Endothelial cell of umbilical vein (primary cell): ENCODE results near the gene TYRP1.

ENCODE experiments used
- FOS ChIP-seq: IDR thresholded peaks from 2 replicates; pipeline ENCODE4 v1.6.1; 2011; ENCODE audit warnings: mild to moderate bottlenecking, low read length, moderate library complexity, borderline replicate concordance; ENCODE audit not compliant: insufficient read depth
- MYC ChIP-seq: IDR thresholded peaks from one replicate; pipeline ENCODE4 v1.6.1; 2011; ENCODE audit warnings: mild to moderate bottlenecking, low read depth, low read length
- POLR2A ChIP-seq: IDR thresholded peaks from 2 replicates; pipeline ENCODE4 v1.6.1; 2012; ENCODE audit warnings: low read depth, mild to moderate bottlenecking, control low read depth, low read length
- TF ChIP-seq, protein P1 (sequence below), 2 donors: IDR thresholded peaks; 1 replicate in 1 of 2; 2 replicates in 1 of 2; pipeline ENCODE4 v1.5.1; 2011; ENCODE audit warnings: low read length in 2 of 2, mild to moderate bottlenecking in 2 of 2, moderate library complexity in 2 of 2, control low read depth in 1 of 2, inconsistent platforms in 1 of 2, low read depth in 1 of 2; ENCODE audit not compliant: insufficient read depth in 1 of 2; ENCODE audit errors: extremely low read depth in 1 of 2

DNA sequence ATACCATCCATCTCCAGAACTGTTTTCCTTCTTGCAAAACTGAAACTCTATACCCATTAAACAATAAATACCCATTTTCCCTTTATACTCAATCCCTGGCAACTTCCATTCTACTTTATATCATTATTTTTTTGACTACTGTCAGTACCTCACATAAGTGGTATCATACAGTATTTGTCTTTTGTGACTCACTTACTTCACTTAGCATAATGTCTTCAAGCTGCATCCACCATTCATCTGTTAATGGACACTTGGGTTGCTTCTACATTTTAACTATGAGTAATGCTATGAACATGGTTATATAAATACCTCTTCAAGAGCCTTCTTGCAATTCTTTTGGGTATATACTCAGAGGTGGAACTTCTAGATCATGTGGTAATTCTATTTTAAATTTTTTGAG, 11.6 kb upstream of the TYRP1 start:
- TF ChIP-seq FOS, result no peak
- TF ChIP-seq, protein P1, sequence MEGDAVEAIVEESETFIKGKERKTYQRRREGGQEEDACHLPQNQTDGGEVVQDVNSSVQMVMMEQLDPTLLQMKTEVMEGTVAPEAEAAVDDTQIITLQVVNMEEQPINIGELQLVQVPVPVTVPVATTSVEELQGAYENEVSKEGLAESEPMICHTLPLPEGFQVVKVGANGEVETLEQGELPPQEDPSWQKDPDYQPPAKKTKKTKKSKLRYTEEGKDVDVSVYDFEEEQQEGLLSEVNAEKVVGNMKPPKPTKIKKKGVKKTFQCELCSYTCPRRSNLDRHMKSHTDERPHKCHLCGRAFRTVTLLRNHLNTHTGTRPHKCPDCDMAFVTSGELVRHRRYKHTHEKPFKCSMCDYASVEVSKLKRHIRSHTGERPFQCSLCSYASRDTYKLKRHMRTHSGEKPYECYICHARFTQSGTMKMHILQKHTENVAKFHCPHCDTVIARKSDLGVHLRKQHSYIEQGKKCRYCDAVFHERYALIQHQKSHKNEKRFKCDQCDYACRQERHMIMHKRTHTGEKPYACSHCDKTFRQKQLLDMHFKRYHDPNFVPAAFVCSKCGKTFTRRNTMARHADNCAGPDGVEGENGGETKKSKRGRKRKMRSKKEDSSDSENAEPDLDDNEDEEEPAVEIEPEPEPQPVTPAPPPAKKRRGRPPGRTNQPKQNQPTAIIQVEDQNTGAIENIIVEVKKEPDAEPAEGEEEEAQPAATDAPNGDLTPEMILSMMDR (IDR thresholded peaks at IDR 0.05; ENCODE audit: extremely low read depth in 1 of 2, insufficient read depth in 1 of 2, low read depth in 1 of 2, low read length in 2 of 2), result no peak
- no peak for TF ChIP-seq POLR2A
- no peak for TF ChIP-seq MYC
